SU-DHL-6 (cell line): ENCODE data around the gene B4GALNT3.

Experiments
- H2AFZ ChIP-seq: fragments of 200-600 bp; sonication (generic); 2 replicates; pipeline ENCODE4 v1.6.1; 2014; ENCODE audit warnings: low read depth, mild to moderate bottlenecking, moderate library complexity, mixed read lengths, antibody characterized with exemption, low read length; ENCODE audit not compliant: severe bottlenecking
- H3F3A ChIP-seq: fragments of 200-600 bp; shearing (Covaris generic); 2 replicates; pipeline ENCODE4 v1.6.0; 2016; ENCODE audit warnings: antibody characterized with exemption, mild to moderate bottlenecking; ENCODE audit not compliant: insufficient read depth
- H3K27ac ChIP-seq: fragments of 200-600 bp; sonication (generic); 2 replicates; pipeline ENCODE4 v1.5.1; 2016; ENCODE audit warnings: low read depth, mild to moderate bottlenecking, low read length, moderate library complexity, mixed read lengths
- H3K27me3 ChIP-seq: fragments of 200-600 bp; sonication (generic), shearing (Covaris generic); 2 replicates; pipeline ENCODE4 v1.6.0; 2014; ENCODE audit warnings: mild to moderate bottlenecking, low read length
- H3K36me3 ChIP-seq: fragments of 200-600 bp; sonication (generic); 2 replicates; pipeline ENCODE4 v1.6.1; 2014; ENCODE audit warnings: mild to moderate bottlenecking, low read length, mixed read lengths
- H3K4me2 ChIP-seq: fragments of 300-600, 200-600 bp; shearing (Covaris generic), sonication (generic); 2 replicates; pipeline ENCODE4 v1.6.0; 2014; ENCODE audit warnings: low read length, low read depth, mild to moderate bottlenecking; ENCODE audit not compliant: poor library complexity, severe bottlenecking
- H3K4me3 ChIP-seq: fragments of 200-600 bp; sonication (generic); 2 replicates; pipeline ENCODE4 v1.5.1; 2014; ENCODE audit warnings: antibody characterized with exemption, low read length, mild to moderate bottlenecking, mixed read lengths; ENCODE audit not compliant: insufficient read depth, poor library complexity, severe bottlenecking
- H3K79me2 ChIP-seq: fragments of 200-600 bp; sonication (generic); 2 replicates; pipeline ENCODE4 v1.6.1; 2014; ENCODE audit warnings: mild to moderate bottlenecking, low read length, moderate library complexity; ENCODE audit not compliant: insufficient read depth
- H3K9ac ChIP-seq: fragments of 200-600 bp; sonication (generic); 2 replicates; pipeline ENCODE4 v1.7.0; 2014; ENCODE audit warnings: mild to moderate bottlenecking, low read length
- H3K9me2 ChIP-seq: fragments of 200-600 bp; sonication (generic); replicated peaks from 2 replicates; pipeline ENCODE4 v1.6.1; 2014; ENCODE audit warnings: low read length; ENCODE audit not compliant: insufficient read depth
- H3K9me3 ChIP-seq: fragments of 200-600 bp; sonication (generic); 2 replicates; pipeline ENCODE4 v1.6.1; 2014; ENCODE audit warnings: low read length, mixed read lengths; ENCODE audit not compliant: insufficient read depth
- H4K20me1 ChIP-seq: fragments of 200-600 bp; sonication (generic); 2 replicates; pipeline ENCODE4 v1.6.1; 2014; ENCODE audit warnings: low read depth, mild to moderate bottlenecking, antibody characterized with exemption, low read length, moderate library complexity, mixed read lengths
- EZH2phosphoT487 ChIP-seq: fragments of 200-600 bp; sonication (generic), shearing (Covaris generic); conservative IDR thresholded peaks from 2 replicates; pipeline ENCODE4 v1.6.1; 2018; ENCODE audit warnings: mild to moderate bottlenecking, antibody characterized with exemption, low read length, moderate library complexity, mixed read lengths
- TF ChIP-seq, protein P1 (sequence below): fragments of 200-600 bp; sonication (generic); IDR thresholded peaks from one replicate; pipeline ENCODE4 v1.5.1; 2017; ENCODE audit warnings: antibody characterized with exemption, mild to moderate bottlenecking, low read length, moderate library complexity; ENCODE audit not compliant: insufficient read depth, poor library complexity, severe bottlenecking

Gene B4GALNT3

DNA sequence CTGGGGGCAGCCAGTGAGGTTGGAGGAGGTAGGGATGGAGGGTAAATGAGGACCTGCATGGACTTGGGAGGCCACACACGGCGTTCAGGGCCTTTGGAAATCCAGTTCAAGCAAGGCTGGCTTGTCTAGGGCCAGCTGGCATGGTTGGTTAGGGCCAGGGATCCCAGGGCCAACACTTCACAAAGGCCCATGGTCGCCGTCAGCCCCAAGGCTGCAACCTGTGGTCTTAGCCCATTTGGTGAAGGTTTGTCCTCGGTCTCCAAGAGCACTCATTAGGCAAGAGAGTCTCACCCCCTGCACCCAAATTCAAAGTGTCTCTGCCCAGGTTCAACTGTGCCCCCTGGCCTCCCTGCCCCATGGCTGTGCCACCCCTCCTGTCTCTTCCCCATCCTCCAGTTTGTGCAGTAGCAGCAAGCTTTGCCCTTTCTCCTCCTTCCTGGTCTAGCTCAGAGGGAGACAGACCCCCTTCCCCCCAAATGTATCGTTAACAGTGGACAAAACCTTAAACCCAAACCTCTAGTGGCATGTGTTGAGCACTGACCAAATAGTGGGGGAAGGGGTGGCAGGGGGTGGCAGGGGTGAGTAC, 109.4 kb downstream of the B4GALNT3 start:
- H3K79me2 ChIP-seq, result no peaks in the 10 kb centered on the region
- no peaks in the 10 kb centered on the region for H3K9me2 ChIP-seq
- no peak overlapping the region for H3K4me3 ChIP-seq
- peak overlapping the region; percentile 86 for H3K4me2 ChIP-seq
- no peaks in the 10 kb centered on the region for H3K36me3 ChIP-seq
- H4K20me1 ChIP-seq, result no peaks in the 10 kb centered on the region
- no peak overlapping the region for H3K27ac ChIP-seq
- no peaks in the 10 kb centered on the region for H3F3A ChIP-seq
- H3K27me3 ChIP-seq, result no peaks in the 10 kb centered on the region
- H2AFZ ChIP-seq, result peak overlapping the region; percentile 95
- H3K9me3 ChIP-seq, result no peaks in the 10 kb centered on the region
- peak overlapping the region; percentile 59; the same call in 1 of the 2 replicates for H3K9ac ChIP-seq
- TF ChIP-seq EZH2phosphoT487, result no peak
- TF ChIP-seq, protein P1, sequence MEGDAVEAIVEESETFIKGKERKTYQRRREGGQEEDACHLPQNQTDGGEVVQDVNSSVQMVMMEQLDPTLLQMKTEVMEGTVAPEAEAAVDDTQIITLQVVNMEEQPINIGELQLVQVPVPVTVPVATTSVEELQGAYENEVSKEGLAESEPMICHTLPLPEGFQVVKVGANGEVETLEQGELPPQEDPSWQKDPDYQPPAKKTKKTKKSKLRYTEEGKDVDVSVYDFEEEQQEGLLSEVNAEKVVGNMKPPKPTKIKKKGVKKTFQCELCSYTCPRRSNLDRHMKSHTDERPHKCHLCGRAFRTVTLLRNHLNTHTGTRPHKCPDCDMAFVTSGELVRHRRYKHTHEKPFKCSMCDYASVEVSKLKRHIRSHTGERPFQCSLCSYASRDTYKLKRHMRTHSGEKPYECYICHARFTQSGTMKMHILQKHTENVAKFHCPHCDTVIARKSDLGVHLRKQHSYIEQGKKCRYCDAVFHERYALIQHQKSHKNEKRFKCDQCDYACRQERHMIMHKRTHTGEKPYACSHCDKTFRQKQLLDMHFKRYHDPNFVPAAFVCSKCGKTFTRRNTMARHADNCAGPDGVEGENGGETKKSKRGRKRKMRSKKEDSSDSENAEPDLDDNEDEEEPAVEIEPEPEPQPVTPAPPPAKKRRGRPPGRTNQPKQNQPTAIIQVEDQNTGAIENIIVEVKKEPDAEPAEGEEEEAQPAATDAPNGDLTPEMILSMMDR, result no peak

DNA sequence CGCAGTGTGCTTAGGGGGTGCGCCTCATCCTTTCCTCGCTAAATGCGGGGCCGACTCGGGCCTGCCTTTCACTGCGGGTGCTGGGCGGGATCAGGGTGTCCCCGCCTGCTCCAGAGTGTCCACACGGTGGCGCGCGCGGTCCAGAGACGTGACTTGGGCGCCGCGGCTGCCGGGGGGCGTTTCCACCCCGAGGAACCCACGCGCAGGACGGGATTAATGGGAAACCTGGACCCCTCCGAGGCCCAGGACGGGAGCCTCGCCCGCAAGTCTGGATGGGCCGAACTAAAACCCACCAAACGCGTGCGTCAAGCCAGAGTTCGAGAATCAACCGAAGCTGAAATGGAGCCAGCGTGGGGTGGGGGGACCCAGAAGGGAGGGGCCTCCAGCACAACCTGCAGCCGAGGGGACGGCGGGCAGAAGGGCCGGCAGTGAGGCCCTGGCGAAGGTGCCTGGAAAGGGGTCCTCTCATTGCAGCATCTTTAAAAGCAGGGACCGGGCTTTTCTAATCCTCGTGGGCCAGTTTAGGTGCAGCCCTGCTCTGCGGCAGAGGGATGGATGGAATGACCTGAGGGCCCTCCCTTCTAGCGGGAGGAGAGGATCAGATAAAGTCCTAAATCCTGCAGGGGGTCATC, 110.2 kb downstream of the B4GALNT3 start:
- peak overlapping the region; percentile 86 for H3K4me2 ChIP-seq
- H2AFZ ChIP-seq, result peak overlapping the region; percentile 95
- no peaks in the 10 kb centered on the region for H3K27me3 ChIP-seq
- H3F3A ChIP-seq, result no peaks in the 10 kb centered on the region
- peak overlapping the region; percentile 61 for H3K4me3 ChIP-seq
- no peak overlapping the region for H3K27ac ChIP-seq
- H4K20me1 ChIP-seq, result no peaks in the 10 kb centered on the region
- H3K9me2 ChIP-seq, result no peaks in the 10 kb centered on the region
- H3K9me3 ChIP-seq, result no peaks in the 10 kb centered on the region
- TF ChIP-seq, protein P1, result peak; percentile 88
- no peak for TF ChIP-seq EZH2phosphoT487
- H3K9ac ChIP-seq, result peak overlapping the region; percentile 59
- H3K79me2 ChIP-seq, result no peaks in the 10 kb centered on the region
- no peaks in the 10 kb centered on the region for H3K36me3 ChIP-seq

DNA sequence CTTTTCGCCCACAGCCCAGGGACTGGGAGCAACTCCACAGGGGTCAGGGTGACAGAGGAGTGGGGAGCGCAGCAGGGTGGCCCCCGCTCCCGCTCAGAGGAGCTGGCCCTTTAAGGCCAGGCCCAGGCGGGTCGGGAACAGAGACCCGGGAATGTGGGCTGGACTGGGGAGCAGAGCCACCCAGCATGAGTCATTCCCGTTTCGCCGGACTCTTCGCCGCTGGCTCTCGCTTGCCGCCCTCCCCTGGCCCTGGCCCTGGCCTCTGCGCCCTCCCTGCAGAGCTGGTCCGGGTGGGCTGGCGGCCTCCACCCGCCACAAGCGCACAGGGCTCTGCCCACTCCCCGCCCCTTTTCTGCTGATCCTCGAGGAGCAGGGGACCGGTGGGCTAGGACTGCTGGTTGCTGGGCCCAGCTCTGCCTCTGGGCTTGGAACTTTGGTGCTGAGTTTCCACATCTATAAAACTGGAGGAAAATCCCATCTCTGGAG, 110.7 kb downstream of the B4GALNT3 start:
- no peaks in the 10 kb centered on the region for H3K36me3 ChIP-seq
- no peaks in the 10 kb centered on the region for H3K79me2 ChIP-seq
- H3K4me2 ChIP-seq, result peak overlapping the region; percentile 86
- H4K20me1 ChIP-seq, result no peaks in the 10 kb centered on the region
- TF ChIP-seq EZH2phosphoT487, result no peak
- TF ChIP-seq, protein P1, result no peak
- no peak overlapping the region for H3K4me3 ChIP-seq
- H3K9me2 ChIP-seq, result no peaks in the 10 kb centered on the region
- no peaks in the 10 kb centered on the region for H3F3A ChIP-seq
- H3K9me3 ChIP-seq, result no peaks in the 10 kb centered on the region
- H3K9ac ChIP-seq, result peak overlapping the region; percentile 59; the same call in 1 of the 2 replicates
- no peak overlapping the region for H3K27ac ChIP-seq
- H3K27me3 ChIP-seq, result no peaks in the 10 kb centered on the region
- peak overlapping the region; percentile 95 for H2AFZ ChIP-seq
